Activated CD8-positive, alpha-beta memory T cell treated with anti-CD3 and anti-CD28 coated beads for 48 hours (primary cell): Measurements from ENCODE around the gene STX4.

ENCODE experiments used
- DNase-seq, 3 experiments: peaks; one replicate each; pipeline ENCODE4 v3.0.0-alpha.2; 2020; ENCODE audit warnings: low read depth in 2 of 3, low spot score in 2 of 3

STX4 gene, protein sequence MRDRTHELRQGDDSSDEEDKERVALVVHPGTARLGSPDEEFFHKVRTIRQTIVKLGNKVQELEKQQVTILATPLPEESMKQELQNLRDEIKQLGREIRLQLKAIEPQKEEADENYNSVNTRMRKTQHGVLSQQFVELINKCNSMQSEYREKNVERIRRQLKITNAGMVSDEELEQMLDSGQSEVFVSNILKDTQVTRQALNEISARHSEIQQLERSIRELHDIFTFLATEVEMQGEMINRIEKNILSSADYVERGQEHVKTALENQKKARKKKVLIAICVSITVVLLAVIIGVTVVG

DNA sequence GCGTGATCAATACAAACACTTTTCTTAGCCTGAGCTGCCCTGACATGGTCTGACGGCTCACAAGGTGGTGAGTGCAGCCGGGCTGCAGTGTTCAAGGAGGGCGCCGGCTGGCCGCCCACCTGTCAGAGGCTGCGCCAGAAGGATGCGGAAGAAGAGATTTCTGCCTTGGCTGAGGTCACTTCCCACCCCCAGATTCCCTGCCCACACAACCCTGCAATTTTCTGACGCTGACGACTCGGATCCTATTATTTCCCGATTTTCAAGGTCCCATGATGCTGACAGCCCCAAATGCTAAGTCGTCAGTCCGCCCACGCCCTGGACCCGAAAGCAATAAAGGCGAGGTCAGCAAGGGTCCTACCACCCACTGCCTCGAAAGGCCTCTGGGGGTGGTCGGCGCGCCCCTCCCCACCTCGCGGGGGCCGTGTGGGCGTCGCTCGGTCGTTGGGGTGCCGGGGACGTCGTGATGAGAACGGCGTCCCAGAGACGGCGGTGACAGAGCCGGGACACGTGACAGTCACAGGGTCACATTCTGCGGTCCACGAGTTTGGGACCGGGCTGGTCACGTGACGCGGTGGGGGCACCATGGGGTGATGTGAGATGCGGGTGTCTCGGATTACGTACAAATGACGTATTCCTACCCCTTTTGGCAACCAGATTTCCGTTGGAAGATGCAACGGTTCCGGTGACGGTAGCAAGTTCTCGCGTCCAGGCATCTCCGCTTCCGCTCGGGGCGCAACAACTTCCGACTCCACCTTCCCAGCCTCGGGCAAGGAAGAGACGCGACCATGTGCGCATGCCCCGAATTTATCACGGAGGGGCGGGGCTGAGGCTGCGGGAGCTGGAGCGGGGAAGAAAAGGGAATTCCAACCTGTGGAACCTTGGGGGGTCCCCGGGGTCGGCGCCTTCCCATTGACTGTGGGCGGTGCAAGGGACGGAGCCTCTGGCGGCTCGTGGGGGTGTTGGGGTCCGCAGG lies at the start of gene STX4:
Gene STX4, plus strand, starts transcription at position 823 of the 973 bp plus-strand sequence. CDS start 248 bp downstream, outside the sequence.
- peak; percentile 90 to 92 (median 92) for DNase-seq

DNA sequence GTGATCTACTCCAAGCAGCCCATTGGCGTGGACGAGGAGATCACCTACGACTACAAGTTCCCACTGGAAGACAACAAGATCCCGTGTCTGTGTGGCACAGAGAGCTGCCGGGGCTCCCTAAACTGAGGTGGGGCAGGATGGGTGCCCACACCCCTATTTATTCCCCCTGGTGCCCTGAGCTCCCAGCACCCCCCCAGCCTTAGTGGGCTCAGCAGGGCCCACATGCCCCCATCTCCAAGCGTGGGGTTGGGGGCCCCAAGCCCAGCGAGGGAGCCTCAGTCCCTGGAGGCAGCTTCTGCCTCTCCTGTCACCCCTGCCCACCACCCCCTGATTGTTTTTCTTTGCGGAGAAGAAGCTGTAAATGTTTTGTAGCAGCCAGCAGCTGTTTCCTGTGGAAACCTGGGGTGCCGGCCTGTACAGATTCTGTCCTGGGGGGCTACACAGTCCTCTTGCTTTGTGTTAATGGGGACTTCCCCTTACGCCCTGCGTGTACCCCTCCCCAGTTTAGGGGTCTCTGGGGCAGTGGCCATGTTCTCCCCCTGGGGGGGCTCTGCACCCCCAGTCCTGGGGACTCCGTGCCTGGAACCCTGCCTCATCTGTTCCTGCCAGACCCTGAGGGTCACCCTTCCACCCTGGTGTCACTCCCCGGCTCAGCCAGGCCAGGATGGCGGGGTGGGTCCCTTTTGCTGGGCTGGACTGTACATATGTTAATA lies 49.3 kb upstream of the STX4 start:
- DNase-seq, result no peak

DNA sequence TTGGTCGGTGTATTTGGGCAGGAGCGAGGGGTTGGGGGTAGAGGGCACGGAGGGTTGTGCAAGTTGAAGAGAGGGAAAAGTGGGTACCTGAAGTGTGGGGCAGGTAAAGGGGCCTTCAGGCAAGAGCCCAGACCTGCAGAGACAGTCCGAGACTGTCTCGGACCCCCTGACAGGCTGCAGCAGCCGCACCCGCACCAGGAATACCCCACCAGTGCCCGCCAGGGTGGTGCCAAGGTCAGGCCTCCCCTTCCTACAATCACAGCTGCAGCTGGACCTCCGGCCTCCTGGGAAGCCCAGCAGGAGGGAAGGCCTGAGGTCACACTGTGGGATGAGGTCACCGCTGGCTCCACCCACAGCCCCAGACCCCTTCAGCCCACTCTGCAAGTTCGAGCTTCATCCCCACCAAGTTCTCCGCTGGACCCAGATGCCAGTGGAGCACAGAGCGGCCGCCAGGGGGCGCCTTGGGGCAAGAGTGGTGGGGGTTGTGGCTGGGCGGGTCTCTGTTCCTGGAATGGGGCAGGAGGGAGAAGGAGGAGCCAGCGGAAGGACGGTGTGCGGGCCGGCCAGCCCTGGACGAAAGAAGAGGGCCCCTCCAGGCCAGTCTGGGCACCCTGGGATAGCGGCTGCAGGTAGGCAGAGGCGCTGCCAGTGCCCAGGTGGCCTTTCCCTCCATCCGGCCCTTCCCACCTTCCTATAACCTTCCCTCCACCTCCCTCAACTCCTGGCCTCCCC lies 48.5 kb upstream of the STX4 start, which contains the start of gene HSD3B7:
Gene HSD3B7, plus strand, starts transcription at position 539 of the 732 bp plus-strand sequence. CDS start 452 bp downstream, outside the sequence.
- DNase-seq, result peak; percentile 49 to 96 (median 89)

GRCh38 chr16:30985401-30986128 lies 47.8 kb upstream of the STX4 start:
- DNase-seq, result no peak

DNA sequence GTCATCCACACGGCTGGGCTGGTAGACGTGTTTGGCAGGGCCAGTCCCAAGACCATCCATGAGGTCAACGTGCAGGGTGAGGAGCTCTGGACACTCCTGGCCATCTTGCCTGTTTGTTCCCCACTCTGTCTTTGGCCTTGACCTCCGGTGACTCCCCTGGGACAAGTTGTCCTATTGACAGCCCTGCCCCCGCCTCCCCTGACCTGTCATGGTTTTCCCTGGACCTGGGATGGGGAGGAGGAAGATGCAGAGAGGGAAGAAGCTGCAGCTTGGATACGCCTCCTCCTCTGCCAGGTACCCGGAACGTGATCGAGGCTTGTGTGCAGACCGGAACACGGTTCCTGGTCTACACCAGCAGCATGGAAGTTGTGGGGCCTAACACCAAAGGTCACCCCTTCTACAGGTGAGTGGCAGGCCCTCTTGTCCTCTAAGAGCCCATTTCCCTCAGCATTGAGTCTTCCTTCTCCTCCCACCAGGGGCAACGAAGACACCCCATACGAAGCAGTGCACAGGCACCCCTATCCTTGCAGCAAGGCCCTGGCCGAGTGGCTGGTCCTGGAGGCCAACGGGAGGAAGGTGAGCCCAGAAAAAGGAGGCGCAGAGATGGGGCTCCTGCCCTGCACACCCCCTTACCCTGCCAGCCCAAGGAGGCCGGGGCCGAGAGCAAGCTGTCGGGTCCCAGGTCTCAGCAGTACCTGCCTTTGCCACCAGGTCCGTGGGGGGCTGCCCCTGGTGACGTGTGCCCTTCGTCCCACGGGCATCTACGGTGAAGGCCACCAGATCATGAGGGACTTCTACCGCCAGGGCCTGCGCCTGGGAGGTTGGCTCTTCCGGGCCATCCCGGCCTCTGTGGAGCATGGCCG lies 47.0 kb upstream of the STX4 start:
- no peak for DNase-seq

DNA sequence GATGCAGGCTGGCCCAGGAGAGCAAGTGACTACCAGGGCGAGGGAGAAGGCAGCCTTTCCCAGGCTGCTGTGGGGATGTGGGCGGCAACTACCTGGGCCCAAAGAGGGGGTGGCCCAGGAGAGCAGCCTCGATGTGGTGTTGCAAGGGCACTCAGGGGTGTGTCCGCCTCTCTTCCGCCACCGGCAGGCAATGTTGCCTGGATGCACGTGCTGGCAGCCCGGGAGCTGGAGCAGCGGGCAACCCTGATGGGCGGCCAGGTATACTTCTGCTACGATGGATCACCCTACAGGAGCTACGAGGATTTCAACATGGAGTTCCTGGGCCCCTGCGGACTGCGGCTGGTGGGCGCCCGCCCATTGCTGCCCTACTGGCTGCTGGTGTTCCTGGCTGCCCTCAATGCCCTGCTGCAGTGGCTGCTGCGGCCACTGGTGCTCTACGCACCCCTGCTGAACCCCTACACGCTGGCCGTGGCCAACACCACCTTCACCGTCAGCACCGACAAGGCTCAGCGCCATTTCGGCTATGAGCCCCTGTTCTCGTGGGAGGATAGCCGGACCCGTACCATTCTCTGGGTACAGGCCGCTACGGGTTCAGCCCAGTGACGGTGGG lies 45.7 kb upstream of the STX4 start:
- no peak for DNase-seq

- no peak for DNase-seq
Observed at GRCh38 chr16:30989469-30990047, 43.8 kb upstream of the STX4 start.

DNA sequence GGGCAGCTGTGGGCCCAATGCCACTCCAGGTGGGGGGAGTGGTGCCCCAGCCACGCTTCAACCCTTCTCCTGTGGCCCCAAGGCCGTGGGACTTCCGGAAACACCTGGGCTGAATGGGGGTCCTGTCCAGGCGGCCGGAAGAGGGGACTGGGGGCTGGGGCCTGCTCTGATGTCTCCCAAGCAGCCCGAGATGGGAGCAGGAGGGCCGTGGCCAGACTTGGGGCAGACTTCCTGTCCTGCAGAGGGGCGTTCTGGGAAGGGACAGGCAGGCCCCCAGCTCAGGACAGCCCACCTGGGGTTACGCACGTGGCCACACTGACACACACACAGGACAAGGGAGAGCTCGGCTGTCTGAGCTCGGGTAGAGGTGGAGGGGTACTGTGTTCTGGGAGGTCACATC lies 43.3 kb upstream of the STX4 start:
- DNase-seq, result no peak

- DNase-seq, result no peak
Observed at GRCh38 chr16:30991052-30991451, 42.3 kb upstream of the STX4 start.

GRCh38 chr16:30992276-30992780 lies 41.0 kb upstream of the STX4 start:
- no peak for DNase-seq

DNA sequence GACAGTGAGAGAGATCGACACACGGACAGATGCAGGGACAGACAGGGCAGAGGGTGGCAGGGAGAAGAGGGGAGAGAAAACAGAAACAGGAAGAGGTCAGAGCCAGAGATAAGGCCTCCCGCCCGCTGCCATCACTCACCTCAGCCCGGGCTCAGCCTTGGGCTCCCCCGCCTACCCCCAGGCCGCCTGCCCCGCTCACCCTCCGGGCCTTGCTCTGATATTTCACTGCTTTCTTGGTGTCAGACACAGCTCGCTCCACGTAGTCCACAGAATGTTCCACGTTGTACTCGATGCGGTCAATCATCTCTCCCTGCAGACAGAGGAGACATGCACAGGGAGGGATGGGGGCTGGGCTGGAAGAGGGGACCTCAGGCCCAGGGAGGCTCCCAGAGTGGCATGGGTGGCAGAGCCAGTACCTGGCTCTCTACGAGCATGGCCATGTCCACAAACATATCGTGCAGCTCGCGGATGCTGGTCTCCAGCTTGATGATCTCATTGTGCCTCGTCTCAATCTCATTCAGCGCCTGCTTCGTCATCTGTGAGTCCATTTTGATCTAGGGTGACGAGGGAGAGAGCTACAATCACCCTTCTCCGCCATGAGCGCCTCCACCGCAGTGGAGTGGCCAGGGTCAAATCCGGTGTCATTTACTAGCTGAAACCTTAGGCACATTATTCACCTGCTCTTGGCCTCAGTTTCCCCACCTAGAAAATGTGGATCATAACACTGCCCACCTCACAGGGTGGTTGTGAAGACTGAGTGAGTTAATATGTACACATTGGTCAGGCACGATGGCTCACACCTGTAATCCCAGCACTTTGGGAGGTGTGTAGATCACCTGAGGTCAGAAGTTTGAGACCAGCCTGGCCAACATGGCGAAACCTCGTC lies 40.2 kb upstream of the STX4 start:
- DNase-seq, result no peak

- DNase-seq, result no peak
Observed at GRCh38 chr16:30995927-30996323, 37.4 kb upstream of the STX4 start.

DNA sequence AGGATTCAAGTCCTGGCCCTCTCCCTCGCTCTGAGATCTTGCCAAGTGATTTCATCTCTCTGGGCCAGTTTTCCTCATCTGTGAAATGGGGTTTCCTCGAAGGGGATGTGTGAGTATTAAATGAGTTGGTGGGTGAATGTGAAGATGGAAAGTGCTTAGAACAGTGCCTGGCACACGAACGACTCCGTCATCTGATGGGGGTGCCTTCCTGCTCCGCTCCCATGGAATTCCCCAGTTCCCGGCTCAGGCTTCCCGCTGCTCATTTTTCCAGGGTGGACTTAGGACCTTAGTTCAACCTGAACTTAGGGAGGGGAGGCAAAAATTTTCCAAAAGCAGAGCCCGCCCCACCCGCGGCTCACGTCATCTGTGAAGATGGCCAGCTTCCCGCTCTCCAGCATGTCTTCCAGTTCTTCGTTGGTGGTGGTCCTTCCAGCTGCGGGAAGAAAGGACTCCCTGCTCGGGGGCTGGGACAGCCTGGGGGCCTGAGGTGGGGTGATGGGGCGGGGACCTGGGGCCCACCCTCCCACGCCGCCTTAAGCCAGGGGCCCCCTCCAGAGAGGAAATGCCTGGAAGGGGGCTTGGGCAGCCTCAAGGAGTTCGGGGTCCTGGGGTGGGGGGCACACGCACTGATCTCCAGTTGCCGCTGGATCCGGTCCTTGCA lies 36.9 kb upstream of the STX4 start:
- DNase-seq, result no peak

DNA sequence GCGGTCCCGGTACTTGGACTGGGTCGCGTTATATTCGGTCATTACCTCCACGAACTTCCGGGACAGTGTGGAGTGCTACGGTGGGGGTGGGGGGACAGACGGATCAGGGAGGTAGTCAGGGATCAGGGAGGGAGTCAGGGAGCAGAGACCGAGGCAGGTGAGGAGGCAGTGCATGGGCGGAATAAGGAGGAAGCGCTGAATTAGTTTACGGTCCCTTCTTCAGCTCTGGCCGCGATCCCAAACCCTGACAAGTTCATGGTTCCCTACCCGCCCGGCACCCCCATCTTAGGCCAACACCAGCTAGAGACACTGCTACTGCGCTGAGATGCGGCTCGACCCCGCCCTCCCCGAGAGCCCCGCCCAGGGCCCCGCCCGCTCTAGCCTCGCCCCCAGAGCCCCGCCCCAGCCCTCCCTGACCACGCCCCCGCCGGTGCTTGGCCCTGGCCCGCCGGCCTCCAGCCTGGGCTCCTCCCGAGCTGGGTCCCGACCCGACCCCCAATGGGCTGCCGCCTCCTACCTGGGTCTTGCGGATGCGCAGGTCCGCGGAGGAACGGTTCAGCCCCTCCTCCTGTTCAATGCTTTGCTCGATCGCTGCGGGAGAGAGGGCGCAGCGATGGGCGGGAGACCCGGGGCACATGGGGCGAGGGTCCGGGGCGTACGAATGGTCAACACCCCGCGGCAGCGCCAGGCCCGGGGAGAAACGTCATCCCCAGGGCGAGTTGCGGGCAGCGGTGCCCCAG lies 36.2 kb upstream of the STX4 start:
- peak; percentile 63 to 82 (median 75) for DNase-seq

DNA sequence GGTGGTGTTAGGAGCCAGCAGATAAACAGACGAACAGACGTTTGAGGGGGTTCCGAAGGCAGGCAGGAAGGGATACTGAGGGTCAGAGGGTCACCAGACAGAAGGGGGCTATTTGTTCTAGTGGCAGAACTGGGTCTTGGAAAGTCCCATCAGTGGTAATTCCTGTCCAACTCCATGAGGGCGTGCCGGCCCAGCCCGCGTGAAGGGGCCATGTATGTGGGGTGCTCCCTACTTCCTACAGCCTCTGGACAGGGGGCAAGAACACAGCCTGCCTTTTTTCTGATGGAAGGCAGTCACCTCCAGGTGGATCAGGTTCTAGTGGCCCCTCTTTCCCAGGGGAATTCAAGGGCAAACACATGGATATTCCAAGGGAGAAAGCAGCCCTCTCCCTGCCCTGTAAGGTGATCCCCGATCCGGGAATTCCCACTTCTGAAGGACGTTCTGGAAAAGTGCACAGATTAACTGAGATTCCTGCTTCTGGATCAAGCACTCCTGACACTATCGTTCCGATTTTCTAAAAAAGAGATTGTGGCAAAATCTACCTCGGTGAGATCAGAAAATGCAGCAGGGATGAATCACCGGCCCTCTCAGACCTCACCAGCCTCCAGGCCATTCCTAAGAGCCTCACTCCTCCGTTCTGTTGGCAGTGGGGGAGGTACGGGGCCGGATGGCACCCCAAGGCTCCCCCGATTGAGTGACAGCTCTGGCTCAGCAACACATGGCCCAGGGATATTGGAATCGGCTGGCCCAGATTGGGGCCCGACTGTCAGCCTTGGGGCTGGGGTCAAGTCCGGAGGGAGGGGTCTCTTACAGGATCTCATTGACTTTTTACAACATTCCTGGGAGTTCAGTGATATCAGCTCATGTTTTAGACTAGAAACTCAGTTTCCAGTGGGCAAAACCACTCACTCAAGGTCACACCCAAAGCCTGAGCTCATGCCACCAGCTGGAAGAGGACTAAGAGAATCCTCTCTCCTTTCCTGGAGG lies 35.3 kb upstream of the STX4 start:
- DNase-seq, result no peak
